Skeletal muscle tissue (tissue), 4 donors: ENCODE measurements around the gene TRPC3. TPM values are rescaled to one million over a fixed set of nuclear protein-coding genes. Genes with fewer than 3 reads are reported as not detected.

ENCODE experiments used
- H3K27ac ChIP-seq: one replicate; pipeline ENCODE4 v1.7.0; 2013; ENCODE audit warnings: mild to moderate bottlenecking, low read depth, low read length, inconsistent platforms
- H3K27me3 ChIP-seq, 3 donors: one replicate each; pipeline ENCODE4 v1.7.0; 2013; ENCODE audit warnings: low read length in 3 of 3; ENCODE audit not compliant: control insufficient read depth in 3 of 3, insufficient read depth in 3 of 3
- H3K36me3 ChIP-seq, 3 donors: one replicate each; pipeline ENCODE4 v1.7.0; 2013; ENCODE audit warnings: low read length in 3 of 3; ENCODE audit not compliant: control insufficient read depth in 3 of 3, insufficient read depth in 3 of 3
- H3K4me1 ChIP-seq, 3 donors: one replicate each; pipeline ENCODE4 v1.7.0; 2013; ENCODE audit warnings: low read length in 3 of 3, mild to moderate bottlenecking in 3 of 3; ENCODE audit not compliant: control insufficient read depth in 3 of 3, insufficient read depth in 3 of 3
- H3K4me3 ChIP-seq, 3 donors: one replicate each; pipeline ENCODE4 v1.7.0; 2013; ENCODE audit warnings: low read length in 3 of 3
- H3K9ac ChIP-seq, 3 donors: one replicate each; pipeline ENCODE4 v1.7.0; 2013; ENCODE audit warnings: low read length in 3 of 3, mild to moderate bottlenecking in 3 of 3, moderate library complexity in 2 of 3, low read depth in 1 of 3
- H3K9me3 ChIP-seq, 3 donors: one replicate each; pipeline ENCODE4 v1.7.0; 2013; ENCODE audit warnings: low read length in 3 of 3; ENCODE audit not compliant: control insufficient read depth in 3 of 3
- total RNA-seq: library from RNA; depleted of rRNA; stranded (reverse); fragments of >200 nt; gene quantifications from one replicate; pipeline ENCODE4 v1.2.3, GENCODE V29; 2014
- donor health status: Osteomylitis.

Gene TRPC3
- total RNA-seq, 1 donor from 2014 or later, result 0.52 TPM

- no peak overlapping the region for H3K4me3 ChIP-seq
- no peaks in the 10 kb centered on the region for H3K9me3 ChIP-seq
- peaks cover 0 to 3% (median 0%) of the 10 kb centered on the region in 3 donors for H3K27me3 ChIP-seq
- H3K4me1 ChIP-seq, result no peaks in the 10 kb centered on the region
- no peak overlapping the region for H3K9ac ChIP-seq
- H3K27ac ChIP-seq, result no peak overlapping the region
- no peaks in the 10 kb centered on the region for H3K36me3 ChIP-seq
Observed at GRCh38 chr4:121881158-121881557, 70.7 kb downstream of the TRPC3 start.

- peaks cover 0 to 3% (median 0%) of the 10 kb centered on the region in 3 donors for H3K27me3 ChIP-seq
- H3K36me3 ChIP-seq, result no peaks in the 10 kb centered on the region
- no peaks in the 10 kb centered on the region for H3K4me1 ChIP-seq
- H3K27ac ChIP-seq, result no peak overlapping the region
- H3K4me3 ChIP-seq, result no peak overlapping the region
- H3K9ac ChIP-seq, result no peak overlapping the region
- H3K9me3 ChIP-seq, result no peaks in the 10 kb centered on the region
Observed at GRCh38 chr4:121879135-121879534, 72.7 kb downstream of the TRPC3 start.

GRCh38 chr4:121877041-121877773 lies 74.7 kb downstream of the TRPC3 start:
- Histone ChIP-seq H3K4me1 (no peaks in the 10 kb centered on the region), H3K9me3 (no peaks in the 10 kb centered on the region), H3K9ac (no peak overlapping the region), H3K36me3 (no peaks in the 10 kb centered on the region), H3K27me3 (peaks cover 0 to 3% (median 0%) of the 10 kb centered on the region in 3 donors), H3K4me3 (no peak overlapping the region), H3K27ac (no peak overlapping the region)

- Histone ChIP-seq H3K4me3 (no peak overlapping the region), H3K27ac (no peak overlapping the region), H3K9ac (no peak overlapping the region), H3K27me3 (peaks cover 0 to 3% (median 0%) of the 10 kb centered on the region in 3 donors), H3K9me3 (no peaks in the 10 kb centered on the region), H3K36me3 (no peaks in the 10 kb centered on the region), H3K4me1 (no peaks in the 10 kb centered on the region)
Observed at GRCh38 chr4:121876070-121876469, 75.8 kb downstream of the TRPC3 start.

- H3K4me3 ChIP-seq, result no peak overlapping the region
- peaks cover 0 to 3% (median under 1%) of the 10 kb centered on the region in 3 donors for H3K4me1 ChIP-seq
- H3K9me3 ChIP-seq, result no peaks in the 10 kb centered on the region
- H3K36me3 ChIP-seq, result no peaks in the 10 kb centered on the region
- peaks cover 0 to 3% (median 0%) of the 10 kb centered on the region in 3 donors for H3K27me3 ChIP-seq
- no peak overlapping the region for H3K9ac ChIP-seq
- no peak overlapping the region for H3K27ac ChIP-seq
Observed at GRCh38 chr4:121875652-121876051, 76.2 kb downstream of the TRPC3 start.

GRCh38 chr4:121873604-121874003 lies 78.3 kb downstream of the TRPC3 start:
- Histone ChIP-seq H3K9me3 (no peaks in the 10 kb centered on the region), H3K27me3 (peaks cover 0 to 3% (median 0%) of the 10 kb centered on the region in 3 donors), H3K36me3 (no peaks in the 10 kb centered on the region), H3K4me1 (peaks cover 4 to 9% (median 5%) of the 10 kb centered on the region in 3 donors), H3K9ac (no peak overlapping the region), H3K4me3 (no peak overlapping the region), H3K27ac (no peak overlapping the region)

GRCh38 chr4:121869841-121870822 lies 81.7 kb downstream of the TRPC3 start, which contains the start of gene BBS7:
Gene BBS7, minus strand, starts transcription at chr4:121870474. Its CDS starts 161 bp downstream, at chr4:121870313.
- no peaks in the 10 kb centered on the region for H3K9me3 ChIP-seq
- H3K36me3 ChIP-seq, result peaks cover 0 to 10% (median 6%) of the 10 kb centered on the region in 3 donors
- no peaks in the 10 kb centered on the region for H3K27me3 ChIP-seq
- H3K4me1 ChIP-seq, result peaks cover 4 to 9% (median 5%) of the 10 kb centered on the region in 3 donors
- peak within 1 kb of the TSS; percentile 85 to 92 (median 86) for H3K9ac ChIP-seq
- peak within 1 kb of the TSS; percentile 81 for H3K27ac ChIP-seq
- peak within 1 kb of the TSS; percentile 80 to 95 (median 90) for H3K4me3 ChIP-seq

GRCh38 chr4:121863799-121864198 lies 88.1 kb downstream of the TRPC3 start:
- Histone ChIP-seq H3K4me1 (no peaks in the 10 kb centered on the region), H3K9me3 (no peaks in the 10 kb centered on the region), H3K27me3 (no peaks in the 10 kb centered on the region), H3K27ac (no peak overlapping the region), H3K9ac (no peak overlapping the region), H3K36me3 (peaks cover 8 to 13% (median 13%) of the 10 kb centered on the region in 3 donors), H3K4me3 (no peak overlapping the region)

- H3K4me3 ChIP-seq, result no peak overlapping the region
- no peak overlapping the region for H3K9ac ChIP-seq
- no peaks in the 10 kb centered on the region for H3K27me3 ChIP-seq
- H3K36me3 ChIP-seq, result peaks cover 8 to 13% (median 9%) of the 10 kb centered on the region in 3 donors
- H3K9me3 ChIP-seq, result no peaks in the 10 kb centered on the region
- H3K27ac ChIP-seq, result no peak overlapping the region
- H3K4me1 ChIP-seq, result no peaks in the 10 kb centered on the region
Observed at GRCh38 chr4:121861426-121861825, 90.4 kb downstream of the TRPC3 start.
